IMR-90 (cell line): ENCODE data around the gene RNF149. TPM values are rescaled to one million over a fixed set of nuclear protein-coding genes. Genes with fewer than 3 reads are reported as not detected.

Experiments used
- ATAC-seq: fragments of 200-7000 bp; cut with Tn5 transposase; 2 replicates; pipeline ENCODE4 v1.9.1; 2020; ENCODE audit warnings: low read depth, mild to moderate bottlenecking, moderate library complexity
- BruUV-seq: library from RNA; stranded (reverse); fragments of 400-500 nt; replicated peaks from 2 replicates; lab custom pipeline; 2021; lab: Mats Ljungman, UMichigan
- CTCF ChIA-PET: fragments of 300-600 bp; formaldehyde crosslinking; extraction: SDS; loops from one replicate; lab custom pipeline; 2021; ENCODE audit warnings: antibody characterized with exemption; lab: Yijun Ruan, JAX
- POLR2A ChIA-PET: fragments of 300-600 bp; sonication (Branson Sonifier 250); formaldehyde crosslinking; loops from one replicate; lab custom pipeline; 2022; ENCODE audit warnings: antibody characterized with exemption; ENCODE audit not compliant: unreplicated experiment; lab: Charles Lee
- DNase-seq: peaks from one replicate; pipeline ENCODE4 v3.0.0; 2013
- H2AFZ ChIP-seq: replicated peaks from 2 replicates; pipeline ENCODE3; 2013; ENCODE audit warnings: low read length, mild to moderate bottlenecking; ENCODE audit not compliant: poor library complexity
- H2AK5ac ChIP-seq: 2 replicates; pipeline ENCODE4 v1.6.1; 2013; ENCODE audit warnings: low read depth, low read length, inconsistent platforms
- H2AK9ac ChIP-seq: replicated peaks from 2 replicates; pipeline ENCODE3; 2013; ENCODE audit warnings: mild to moderate bottlenecking, low read depth, low read length, moderate library complexity; ENCODE audit not compliant: poor library complexity
- H2BK120ac ChIP-seq: 2 replicates; pipeline ENCODE4 v1.6.1; 2013; ENCODE audit warnings: low read depth, low read length, inconsistent platforms
- H2BK15ac ChIP-seq: 3 replicates; pipeline ENCODE4 v1.6.1; 2013; ENCODE audit warnings: low read depth, low read length, inconsistent platforms
- H2BK20ac ChIP-seq: 2 replicates; pipeline ENCODE4 v1.6.1; 2013; ENCODE audit warnings: low read depth, mild to moderate bottlenecking, inconsistent platforms, low read length, moderate library complexity
- H2BK5ac ChIP-seq: 2 replicates; pipeline ENCODE4 v1.6.1; 2013; ENCODE audit warnings: mild to moderate bottlenecking, low read depth, low read length, inconsistent platforms; ENCODE audit not compliant: poor library complexity, severe bottlenecking
- H3K14ac ChIP-seq: replicated peaks from 2 replicates; pipeline ENCODE4 v1.6.1; 2013; ENCODE audit warnings: low read depth, low read length, inconsistent platforms
- H3K18ac ChIP-seq: 2 replicates; pipeline ENCODE4 v1.6.1; 2013; ENCODE audit warnings: low read depth, low read length, control low read depth
- H3K23ac ChIP-seq: 2 replicates; pipeline ENCODE4 v1.6.1; 2013; ENCODE audit warnings: low read depth, low read length, inconsistent platforms
- H3K27ac ChIP-seq: 2 replicates; pipeline ENCODE4 v1.5.1; 2013; ENCODE audit warnings: mild to moderate bottlenecking, control low read depth, low read length; ENCODE audit not compliant: insufficient read depth
- H3K27me3 ChIP-seq: 2 replicates; pipeline ENCODE4 v1.6.1; 2013; ENCODE audit warnings: low read length; ENCODE audit not compliant: control insufficient read depth, insufficient read depth
- H3K36me3 ChIP-seq: 2 replicates; pipeline ENCODE4 v1.6.1; 2013; ENCODE audit warnings: low read length, mixed read lengths; ENCODE audit not compliant: control insufficient read depth, insufficient read depth
- H3K4ac ChIP-seq: 2 replicates; pipeline ENCODE4 v1.6.1; 2013; ENCODE audit warnings: low read depth, low read length, inconsistent platforms
- H3K4me1 ChIP-seq: 2 replicates; pipeline ENCODE4 v1.6.1; 2013; ENCODE audit warnings: low read length, mixed read lengths; ENCODE audit not compliant: control insufficient read depth, insufficient read depth
- H3K4me2 ChIP-seq: 2 replicates; pipeline ENCODE4 v1.6.1; 2013; ENCODE audit warnings: low read depth, mild to moderate bottlenecking, control low read depth, low read length, moderate library complexity
- H3K4me3 ChIP-seq: 2 replicates; pipeline ENCODE4 v1.5.1; 2013; ENCODE audit warnings: low read depth, mild to moderate bottlenecking, control low read depth, low read length, moderate library complexity; ENCODE audit not compliant: insufficient read depth
- H3K56ac ChIP-seq: 2 replicates; pipeline ENCODE4 v1.6.1; 2013; ENCODE audit warnings: low read length, inconsistent platforms; ENCODE audit not compliant: insufficient read depth; ENCODE audit errors: extremely low read depth
- H3K79me1 ChIP-seq, 2 experiments: 2 replicates each; pipeline ENCODE4 v1.6.1; 2013; ENCODE audit warnings: low read length in 2 of 2, inconsistent platforms in 1 of 2, low read depth in 1 of 2
- H3K9ac ChIP-seq: 2 replicates; pipeline ENCODE4 v1.6.1; 2013; ENCODE audit warnings: low read depth, low read length, control low read depth
- H3K9me1 ChIP-seq: 2 replicates; pipeline ENCODE4 v1.6.1; 2013; ENCODE audit warnings: low read length, inconsistent platforms; ENCODE audit not compliant: insufficient read depth
- H3K9me3 ChIP-seq: 2 replicates; pipeline ENCODE4 v1.6.1; 2013; ENCODE audit warnings: low read length; ENCODE audit not compliant: control insufficient read depth, insufficient read depth
- H4K20me1 ChIP-seq: 2 replicates; pipeline ENCODE4 v1.6.1; 2013; ENCODE audit warnings: low read length, inconsistent platforms; ENCODE audit not compliant: insufficient read depth
- H4K5ac ChIP-seq: 2 replicates; pipeline ENCODE4 v1.6.1; 2013; ENCODE audit warnings: mild to moderate bottlenecking, low read depth, low read length, control low read depth
- H4K8ac ChIP-seq, 2 experiments: 2 replicates each; pipeline ENCODE4 v1.6.1; 2013; ENCODE audit warnings: low read depth in 2 of 2, low read length in 2 of 2, control low read depth in 1 of 2, inconsistent platforms in 1 of 2
- H4K91ac ChIP-seq: 2 replicates; pipeline ENCODE4 v1.6.1; 2013; ENCODE audit warnings: low read depth, low read length, inconsistent platforms; ENCODE audit not compliant: insufficient read depth
- BHLHE40 ChIP-seq: fragments of 150-350 bp; IDR thresholded peaks from 2 replicates; pipeline ENCODE4 v1.6.1; 2016; ENCODE audit warnings: mild to moderate bottlenecking, low read depth, low read length
- CEBPB ChIP-seq: IDR thresholded peaks from 2 replicates; pipeline ENCODE4 v1.6.1; 2012; ENCODE audit warnings: low read depth, low read length, improper control_type of control experiment
- CHD1 ChIP-seq: IDR thresholded peaks from 2 replicates; pipeline ENCODE4 v1.6.1; 2012; ENCODE audit warnings: low read depth, low read length, improper control_type of control experiment
- FOS ChIP-seq: fragments of 150-350 bp; IDR thresholded peaks from 2 replicates; pipeline ENCODE4 v1.6.1; 2016; ENCODE audit warnings: low read depth, low read length
- MAFK ChIP-seq: IDR thresholded peaks from 2 replicates; pipeline ENCODE4 v1.6.1; 2012; ENCODE audit warnings: low read depth, low read length, improper control_type of control experiment
- MAZ ChIP-seq: IDR thresholded peaks from 2 replicates; pipeline ENCODE4 v1.6.1; 2012; ENCODE audit warnings: low read depth, mild to moderate bottlenecking, low read length, improper control_type of control experiment, moderate library complexity, borderline replicate concordance
- MXI1 ChIP-seq: IDR thresholded peaks from 2 replicates; pipeline ENCODE4 v1.6.1; 2012; ENCODE audit warnings: low read depth, mild to moderate bottlenecking, low read length, moderate library complexity, borderline replicate concordance
- NFE2L2 ChIP-seq: fragments of 150-350 bp; IDR thresholded peaks from 2 replicates; pipeline ENCODE4 v1.6.1; 2016; ENCODE audit warnings: low read depth, mild to moderate bottlenecking, low read length
- POLR2A ChIP-seq: IDR thresholded peaks from 2 replicates; pipeline ENCODE4 v1.6.1; 2012; ENCODE audit warnings: mild to moderate bottlenecking, low read depth, low read length
- RAD21 ChIP-seq: IDR thresholded peaks from 2 replicates; pipeline ENCODE4 v1.6.1; 2012; ENCODE audit warnings: low read length, improper control_type of control experiment
- RCOR1 ChIP-seq: IDR thresholded peaks from 2 replicates; pipeline ENCODE4 v1.6.1; 2012; ENCODE audit warnings: mild to moderate bottlenecking, low read length, improper control_type of control experiment; ENCODE audit not compliant: insufficient replicate concordance
- RFX5 ChIP-seq: IDR thresholded peaks from 2 replicates; pipeline ENCODE4 v1.8.0; 2012; ENCODE audit warnings: low read depth, mild to moderate bottlenecking, low read length, moderate library complexity
- SMC3 ChIP-seq: fragments of 150-350 bp; IDR thresholded peaks from 2 replicates; pipeline ENCODE4 v1.6.1; 2016; ENCODE audit warnings: low read depth, mild to moderate bottlenecking, antibody characterized with exemption, low read length, moderate library complexity
- WGBS, 2 experiments: methylation state at CpG; one replicate each; pipeline versions ENCODE4 v1.1.5 to v1.1.7; 2013; ENCODE audit warnings: missing lambda C conversion rate in 2 of 2; ENCODE audit not compliant: insufficient read length in 1 of 2; ENCODE audit errors: extremely low coverage in 2 of 2; 5-methylcytosine and 5-hydroxymethylcytosine counted together
- dilution Hi-C: fragments of 300-500 bp; cut with HindIII; formaldehyde crosslinking; loops from one replicate; pipeline ENCODE4 v1.14.3; 2018; ENCODE audit warnings: low sequenced_read_pairs; ENCODE audit not compliant: unreplicated experiment
- in situ Hi-C: fragments of 300-500 bp; cut with MboI; formaldehyde crosslinking; loops from 3 replicates; pipeline ENCODE4 v1.14.3; 2019; ENCODE audit warnings: low sequenced_read_pairs, inconsistent platforms, mixed read lengths
- intact Hi-C: fragments of 100-400 bp; cut with micrococcal nuclease; formaldehyde crosslinking; loops from 2 replicates; pipeline ENCODE4 v1.10.0; 2022
- polyA plus RNA-seq, 3 experiments: library from polyadenylated mRNA; depleted of rRNA; stranded (reverse); fragments of >200 nt; gene quantifications; 2 replicates each; pipeline ENCODE4 v1.2.3, GENCODE V29; 2012; ENCODE audit warnings: low replicate concordance in 1 of 3
- total RNA-seq: library from RNA; depleted of rRNA; stranded (reverse); fragments of >200 nt; gene quantifications from 2 replicates; pipeline ENCODE4 v1.2.3, GENCODE V29; 2012
- TF ChIP-seq, protein P1 (sequence below): conservative IDR thresholded peaks from 2 replicates; pipeline ENCODE4 v1.5.1; 2012; ENCODE audit warnings: mild to moderate bottlenecking, low read depth, low read length, improper control_type of control experiment
- TF ChIP-seq, protein P2 (sequence below): fragments of 150-350 bp; IDR thresholded peaks from 2 replicates; pipeline ENCODE4 v1.6.1; 2016; ENCODE audit warnings: low read depth, mild to moderate bottlenecking, low read length, moderate library complexity, borderline replicate concordance
- TF ChIP-seq, protein P3 (sequence below): fragments of 150-350 bp; IDR thresholded peaks from 2 replicates; pipeline ENCODE4 v1.6.1; 2017; ENCODE audit warnings: mild to moderate bottlenecking, antibody characterized with exemption, low read length, low read depth

RNF149 gene
- total and polyA plus RNA-seq, 2 of the 4 experiments (the other 2 are of a cell fraction) = 14.5 to 18.6 TPM

DNA sequence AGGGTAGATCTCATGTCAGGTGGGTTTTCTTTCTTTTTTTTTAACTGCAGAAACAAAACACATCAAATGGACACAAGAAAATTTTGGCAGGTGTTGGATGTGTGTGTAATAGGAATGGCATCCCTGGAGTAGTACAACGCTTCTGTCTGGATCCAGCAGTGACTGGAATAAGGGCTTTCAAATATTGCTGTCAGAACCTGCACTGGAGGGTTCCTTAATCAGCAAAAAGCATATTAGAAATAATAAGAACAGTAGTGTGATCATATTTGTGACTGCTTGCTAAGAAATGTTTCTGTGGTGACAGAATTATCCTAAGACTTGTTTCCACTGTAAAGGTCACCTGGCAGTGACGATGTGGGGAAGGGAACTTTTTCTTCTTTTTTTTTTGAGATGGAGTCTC is 48.0 kb upstream of the RNF149 start:
- Histone ChIP-seq H4K8ac (no peak overlapping the region), H4K5ac (no peak overlapping the region), H3K4me2 (no peak overlapping the region), H2AK9ac (no peak overlapping the region), H3K9me3 (no peaks in the 10 kb centered on the region), H3K4me3 (no peak overlapping the region), H3K9ac (no peak overlapping the region), H3K9me1 (0 out of 2 replicates have a peak, but pooled peaks cover 4% of the 10 kb centered on the region), H3K27me3 (peaks cover 3% of the 10 kb centered on the region), H2AK5ac (no peak overlapping the region), H4K20me1 (no peaks in the 10 kb centered on the region), H3K4ac (no peak overlapping the region), H3K18ac (no peak overlapping the region), H2BK5ac (no peak overlapping the region), H4K91ac (no peak overlapping the region), H2BK20ac (no peak overlapping the region), H3K79me1 (no peaks in the 10 kb centered on the region), H2BK120ac (no peak overlapping the region), H3K36me3 (no peaks in the 10 kb centered on the region), H3K27ac (no peak overlapping the region), H3K56ac (no peak overlapping the region), H3K23ac (no peak overlapping the region), H2BK15ac (no peak overlapping the region), H3K14ac (no peak overlapping the region), H2AFZ (no peak overlapping the region), H3K4me1 (no peaks in the 10 kb centered on the region)
- CTCF ChIA-PET = no interaction called here
- BruUV-seq = no TSS peak
- no peak for ATAC-seq
- no CpG with 5 or more reads among the region's 2 CpGs for WGBS, 2 experiments
- POLR2A ChIA-PET = no interaction called here
- dilution Hi-C loops (no loop called here), in situ Hi-C loops (no loop called here), intact Hi-C loops (no loop called here)
- peak; percentile 39 for DNase-seq
- TF ChIP-seq MXI1 (no peak), POLR2A (no peak), CHD1 (no peak), FOS (no peak), BHLHE40 (no peak), NFE2L2 (no peak), CEBPB (no peak), SMC3 (no peak), RCOR1 (no peak), RFX5 (no peak), MAZ (no peak), RAD21 (no peak), MAFK (no peak)
- TF ChIP-seq, protein P1, sequence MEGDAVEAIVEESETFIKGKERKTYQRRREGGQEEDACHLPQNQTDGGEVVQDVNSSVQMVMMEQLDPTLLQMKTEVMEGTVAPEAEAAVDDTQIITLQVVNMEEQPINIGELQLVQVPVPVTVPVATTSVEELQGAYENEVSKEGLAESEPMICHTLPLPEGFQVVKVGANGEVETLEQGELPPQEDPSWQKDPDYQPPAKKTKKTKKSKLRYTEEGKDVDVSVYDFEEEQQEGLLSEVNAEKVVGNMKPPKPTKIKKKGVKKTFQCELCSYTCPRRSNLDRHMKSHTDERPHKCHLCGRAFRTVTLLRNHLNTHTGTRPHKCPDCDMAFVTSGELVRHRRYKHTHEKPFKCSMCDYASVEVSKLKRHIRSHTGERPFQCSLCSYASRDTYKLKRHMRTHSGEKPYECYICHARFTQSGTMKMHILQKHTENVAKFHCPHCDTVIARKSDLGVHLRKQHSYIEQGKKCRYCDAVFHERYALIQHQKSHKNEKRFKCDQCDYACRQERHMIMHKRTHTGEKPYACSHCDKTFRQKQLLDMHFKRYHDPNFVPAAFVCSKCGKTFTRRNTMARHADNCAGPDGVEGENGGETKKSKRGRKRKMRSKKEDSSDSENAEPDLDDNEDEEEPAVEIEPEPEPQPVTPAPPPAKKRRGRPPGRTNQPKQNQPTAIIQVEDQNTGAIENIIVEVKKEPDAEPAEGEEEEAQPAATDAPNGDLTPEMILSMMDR = no peak
- TF ChIP-seq, protein P2, sequence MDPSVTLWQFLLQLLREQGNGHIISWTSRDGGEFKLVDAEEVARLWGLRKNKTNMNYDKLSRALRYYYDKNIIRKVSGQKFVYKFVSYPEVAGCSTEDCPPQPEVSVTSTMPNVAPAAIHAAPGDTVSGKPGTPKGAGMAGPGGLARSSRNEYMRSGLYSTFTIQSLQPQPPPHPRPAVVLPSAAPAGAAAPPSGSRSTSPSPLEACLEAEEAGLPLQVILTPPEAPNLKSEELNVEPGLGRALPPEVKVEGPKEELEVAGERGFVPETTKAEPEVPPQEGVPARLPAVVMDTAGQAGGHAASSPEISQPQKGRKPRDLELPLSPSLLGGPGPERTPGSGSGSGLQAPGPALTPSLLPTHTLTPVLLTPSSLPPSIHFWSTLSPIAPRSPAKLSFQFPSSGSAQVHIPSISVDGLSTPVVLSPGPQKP = no peak
- TF ChIP-seq, protein P3, sequence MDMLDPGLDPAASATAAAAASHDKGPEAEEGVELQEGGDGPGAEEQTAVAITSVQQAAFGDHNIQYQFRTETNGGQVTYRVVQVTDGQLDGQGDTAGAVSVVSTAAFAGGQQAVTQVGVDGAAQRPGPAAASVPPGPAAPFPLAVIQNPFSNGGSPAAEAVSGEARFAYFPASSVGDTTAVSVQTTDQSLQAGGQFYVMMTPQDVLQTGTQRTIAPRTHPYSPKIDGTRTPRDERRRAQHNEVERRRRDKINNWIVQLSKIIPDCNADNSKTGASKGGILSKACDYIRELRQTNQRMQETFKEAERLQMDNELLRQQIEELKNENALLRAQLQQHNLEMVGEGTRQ = no peak
